IPS-20b (cell line): Measurements from ENCODE around the gene CDK6.

Source experiments
- H3K27ac ChIP-seq: one replicate; pipeline ENCODE4 v1.5.1; 2013; ENCODE audit warnings: low read length
- H3K27me3 ChIP-seq: 2 replicates; pipeline ENCODE4 v1.6.1; 2013; ENCODE audit warnings: mild to moderate bottlenecking, low read length, inconsistent platforms; ENCODE audit not compliant: insufficient read depth
- H3K36me3 ChIP-seq: 2 replicates; pipeline ENCODE4 v1.6.1; 2013; ENCODE audit warnings: low read depth, mild to moderate bottlenecking, inconsistent platforms, low read length, moderate library complexity; ENCODE audit not compliant: insufficient read depth
- H3K4me1 ChIP-seq: 2 replicates; pipeline ENCODE4 v1.6.1; 2013; ENCODE audit warnings: mild to moderate bottlenecking, control low read depth, inconsistent platforms, low read length, moderate library complexity; ENCODE audit not compliant: insufficient read depth
- H3K4me3 ChIP-seq: 2 replicates; pipeline ENCODE4 v1.5.1; 2013; ENCODE audit warnings: mild to moderate bottlenecking, low read length, inconsistent platforms
- H3K9ac ChIP-seq: 2 replicates; pipeline ENCODE4 v1.6.1; 2013; ENCODE audit warnings: low read depth, mild to moderate bottlenecking, inconsistent platforms, low read length, moderate library complexity
- H3K9me3 ChIP-seq: 2 replicates; pipeline ENCODE4 v1.6.1; 2013; ENCODE audit warnings: mild to moderate bottlenecking, low read depth, low read length, inconsistent platforms; ENCODE audit not compliant: insufficient read depth

CDK6 gene

DNA sequence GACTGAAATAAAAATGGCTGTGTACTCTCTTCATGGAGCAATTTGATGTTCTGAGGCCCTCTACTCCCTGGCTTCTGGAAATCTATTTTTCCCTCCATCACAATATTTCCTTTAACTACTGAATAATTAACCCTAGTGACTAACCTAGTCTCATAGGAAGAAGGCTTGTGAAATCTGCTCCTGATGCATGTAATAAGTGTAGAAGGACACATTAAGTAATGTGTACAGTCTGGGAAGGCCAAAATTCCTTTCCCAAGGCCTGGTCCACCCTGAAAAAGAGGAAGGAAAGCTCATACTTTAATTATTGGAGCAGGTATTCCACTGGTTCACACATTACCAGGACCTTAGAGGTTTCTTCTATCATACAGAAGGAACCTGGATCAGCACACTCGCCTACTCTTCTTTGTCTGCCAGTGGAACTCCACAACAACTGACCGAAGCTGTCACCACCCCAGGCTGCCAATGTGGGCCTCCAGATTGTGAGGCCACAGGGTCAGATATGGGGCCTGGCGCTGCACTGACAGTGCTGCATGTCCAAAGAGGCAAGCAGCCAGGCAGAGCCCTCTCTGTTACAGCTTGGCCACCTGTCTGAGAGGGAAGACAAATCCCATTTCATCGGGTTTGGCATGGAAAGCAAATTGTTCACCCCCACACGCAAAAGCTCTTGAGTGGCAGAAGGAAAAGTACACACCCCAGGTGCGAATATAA lies 191.8 kb downstream of the CDK6 start:
- H3K9me3 ChIP-seq, result no peaks in the 10 kb centered on the region
- H3K36me3 ChIP-seq, result no peaks in the 10 kb centered on the region
- H3K27me3 ChIP-seq, result no peaks in the 10 kb centered on the region
- H3K27ac ChIP-seq, result no peak overlapping the region
- no peak overlapping the region for H3K9ac ChIP-seq
- H3K4me3 ChIP-seq, result no peak overlapping the region
- H3K4me1 ChIP-seq, result no peaks in the 10 kb centered on the region

DNA sequence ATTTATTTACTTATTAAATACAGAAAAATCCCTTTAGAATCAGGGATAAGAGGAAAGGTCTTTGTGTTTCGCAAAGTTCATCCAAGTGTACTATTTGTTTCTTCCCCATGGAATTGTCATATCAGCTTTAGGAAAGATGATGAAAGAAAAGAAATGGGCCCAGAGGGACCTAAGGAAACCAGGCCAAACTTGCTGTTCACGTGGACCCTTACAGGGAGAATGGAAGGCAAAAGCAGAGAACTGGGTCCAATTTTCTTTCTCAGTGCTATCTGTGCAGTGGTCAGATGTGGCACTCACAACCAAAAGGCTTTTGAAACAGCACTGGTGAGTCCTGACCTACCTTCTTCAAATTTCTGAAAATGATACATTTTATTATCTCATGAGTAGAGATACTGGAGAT lies 192.6 kb downstream of the CDK6 start:
- H3K36me3 ChIP-seq, result no peaks in the 10 kb centered on the region
- H3K9ac ChIP-seq, result no peak overlapping the region

DNA sequence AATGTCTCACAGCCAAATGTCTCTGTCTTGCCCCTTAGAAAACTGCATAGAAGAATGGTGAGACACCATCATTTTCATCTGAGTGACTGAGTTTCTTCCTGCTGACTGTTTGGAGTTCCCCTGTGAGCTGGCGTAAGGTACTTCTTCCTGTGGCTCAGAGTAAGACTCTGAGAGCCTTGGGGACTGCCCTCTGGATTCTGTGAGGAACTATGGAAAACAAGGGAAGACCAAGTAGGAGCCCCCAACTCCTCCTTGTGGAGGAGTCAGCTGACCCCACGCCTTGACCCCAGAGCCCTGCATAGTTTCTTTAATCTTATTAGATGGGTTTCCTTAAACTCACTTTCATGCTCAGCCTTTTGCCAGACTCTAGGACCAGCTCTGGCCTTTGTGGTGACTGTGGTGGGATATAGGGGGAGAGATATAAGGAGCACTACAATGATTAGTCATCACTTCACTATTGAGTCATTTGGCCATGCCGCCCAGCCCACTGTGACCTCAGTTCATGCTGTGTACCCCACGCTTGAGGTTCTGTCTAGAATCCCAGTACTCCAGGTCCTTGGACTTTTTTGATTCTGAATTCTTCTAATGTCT lies 194.4 kb downstream of the CDK6 start:
- Histone ChIP-seq H3K27me3 (no peaks in the 10 kb centered on the region), H3K27ac (no peak overlapping the region), H3K4me1 (no peaks in the 10 kb centered on the region), H3K9ac (no peak overlapping the region), H3K9me3 (no peaks in the 10 kb centered on the region), H3K4me3 (no peak overlapping the region), H3K36me3 (no peaks in the 10 kb centered on the region)

More for the DNA sequence above, 192.6 kb downstream of the CDK6 start:
- Histone ChIP-seq H3K27ac (no peak overlapping the region), H3K27me3 (no peaks in the 10 kb centered on the region), H3K9me3 (no peaks in the 10 kb centered on the region), H3K4me3 (no peak overlapping the region), H3K4me1 (no peaks in the 10 kb centered on the region)

DNA sequence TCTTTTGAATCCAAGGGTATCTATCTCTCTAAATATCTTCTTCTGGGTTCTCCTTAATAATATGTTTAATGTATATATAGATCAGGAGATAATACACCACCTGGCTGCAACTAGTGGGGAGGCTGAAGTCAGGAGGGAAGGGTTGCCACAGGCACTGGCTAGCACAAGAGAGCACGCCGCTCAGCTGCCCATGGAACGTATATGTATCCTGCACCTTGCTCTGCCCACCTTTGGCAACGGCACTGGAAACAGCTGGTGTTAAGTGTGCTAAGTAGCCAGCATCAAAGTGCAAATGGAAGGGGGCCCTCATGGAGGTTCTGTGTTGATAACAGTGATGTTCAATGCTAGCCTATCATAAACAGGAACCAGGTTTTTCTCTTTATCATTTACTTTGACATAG lies 196.4 kb downstream of the CDK6 start:
- Histone ChIP-seq H3K9ac (no peak overlapping the region), H3K9me3 (no peaks in the 10 kb centered on the region), H3K4me1 (peaks cover 8% of the 10 kb centered on the region), H3K36me3 (no peaks in the 10 kb centered on the region), H3K4me3 (no peak overlapping the region), H3K27ac (no peak overlapping the region), H3K27me3 (no peaks in the 10 kb centered on the region)

DNA sequence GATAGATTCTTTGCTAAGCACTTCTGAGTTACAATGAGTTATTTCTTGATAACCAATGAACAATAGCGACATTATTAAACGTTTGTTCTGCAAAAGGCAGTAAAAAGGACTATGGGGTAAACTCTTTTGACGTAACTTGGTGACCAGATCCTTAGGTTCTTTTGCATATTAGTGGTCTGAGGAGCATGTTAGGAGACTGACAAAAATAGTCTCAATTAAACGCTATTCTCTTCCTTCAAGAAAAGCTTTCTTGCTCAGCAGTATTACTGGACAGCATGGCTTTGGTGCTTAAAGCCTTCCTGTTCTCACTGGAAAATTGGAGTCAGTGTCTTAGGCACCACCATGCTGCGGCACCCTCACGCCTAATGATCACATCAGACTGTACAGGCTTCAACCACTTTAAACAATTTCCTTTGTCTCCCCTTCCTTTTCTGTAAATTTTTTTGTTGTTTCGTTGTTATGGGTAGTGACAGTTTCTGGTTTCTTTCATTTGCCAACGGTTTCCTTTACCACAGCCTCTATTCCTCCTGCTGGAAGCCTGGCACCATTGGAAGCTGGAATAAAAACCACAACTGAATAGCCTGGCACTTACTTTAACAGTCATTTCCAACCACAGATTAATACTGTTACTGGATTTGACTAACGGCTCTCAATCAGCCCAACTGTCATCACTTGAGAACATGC lies 197.0 kb downstream of the CDK6 start:
- H3K36me3 ChIP-seq, result no peaks in the 10 kb centered on the region
- no peaks in the 10 kb centered on the region for H3K9me3 ChIP-seq
- no peak overlapping the region for H3K4me3 ChIP-seq
- no peak overlapping the region for H3K9ac ChIP-seq
- H3K27me3 ChIP-seq, result no peaks in the 10 kb centered on the region
- no peak overlapping the region for H3K27ac ChIP-seq
- H3K4me1 ChIP-seq, result peaks cover 14% of the 10 kb centered on the region

DNA sequence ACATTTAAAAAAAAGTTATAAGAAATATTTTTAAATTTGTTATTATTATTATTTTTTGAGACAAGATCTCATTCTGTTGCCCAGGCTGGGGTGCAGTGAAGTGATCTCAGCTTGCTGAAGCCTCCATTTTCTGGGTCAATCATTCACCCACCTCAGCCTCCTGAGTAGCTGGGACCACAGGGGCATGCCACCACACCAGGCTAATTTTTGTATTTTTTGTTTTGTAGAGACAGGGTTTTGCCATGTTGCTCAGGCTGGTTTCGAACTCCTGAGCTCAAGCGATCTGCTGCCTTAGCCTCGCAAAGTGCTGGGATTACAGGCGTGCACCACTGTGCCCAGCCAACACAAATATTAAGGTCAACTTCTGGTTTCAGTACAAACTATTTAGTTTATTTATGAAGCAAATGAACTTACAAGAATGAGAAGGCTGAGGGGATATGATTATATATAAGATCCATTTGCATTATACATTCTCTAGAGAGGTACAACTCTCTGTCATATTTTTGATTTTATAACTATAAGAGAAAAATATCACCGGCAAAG lies 200.3 kb downstream of the CDK6 start:
- Histone ChIP-seq H3K4me1 (peaks cover 24% of the 10 kb centered on the region), H3K4me3 (no peak overlapping the region), H3K9me3 (no peaks in the 10 kb centered on the region), H3K27me3 (no peaks in the 10 kb centered on the region), H3K36me3 (no peaks in the 10 kb centered on the region), H3K27ac (no peak overlapping the region), H3K9ac (no peak overlapping the region)

DNA sequence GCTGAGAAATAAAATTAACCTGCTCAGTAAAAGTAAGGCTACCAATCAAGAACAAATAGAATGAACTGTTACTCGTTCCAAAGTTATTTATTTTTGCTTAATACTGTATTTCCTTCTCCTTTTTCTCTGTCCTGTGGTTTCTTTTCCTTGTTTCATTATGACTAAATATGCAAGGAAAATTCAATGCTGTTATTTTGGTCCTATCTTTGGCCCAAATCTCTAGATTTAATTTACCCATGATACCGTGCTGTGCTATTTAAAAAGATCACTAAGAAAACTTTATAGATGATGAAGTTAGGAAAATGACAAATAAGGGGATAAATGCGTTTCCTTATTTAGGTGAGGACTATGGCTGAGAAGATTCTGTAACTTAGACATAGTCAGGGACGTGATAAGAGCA lies 200.8 kb downstream of the CDK6 start:
- H3K9ac ChIP-seq, result peak overlapping the region; percentile 24; the same call in 1 of the 2 replicates
- no peak overlapping the region for H3K27ac ChIP-seq
- no peaks in the 10 kb centered on the region for H3K36me3 ChIP-seq
- no peaks in the 10 kb centered on the region for H3K9me3 ChIP-seq
- H3K27me3 ChIP-seq, result no peaks in the 10 kb centered on the region
- H3K4me3 ChIP-seq, result no peak overlapping the region
- peaks cover 24% of the 10 kb centered on the region for H3K4me1 ChIP-seq

DNA sequence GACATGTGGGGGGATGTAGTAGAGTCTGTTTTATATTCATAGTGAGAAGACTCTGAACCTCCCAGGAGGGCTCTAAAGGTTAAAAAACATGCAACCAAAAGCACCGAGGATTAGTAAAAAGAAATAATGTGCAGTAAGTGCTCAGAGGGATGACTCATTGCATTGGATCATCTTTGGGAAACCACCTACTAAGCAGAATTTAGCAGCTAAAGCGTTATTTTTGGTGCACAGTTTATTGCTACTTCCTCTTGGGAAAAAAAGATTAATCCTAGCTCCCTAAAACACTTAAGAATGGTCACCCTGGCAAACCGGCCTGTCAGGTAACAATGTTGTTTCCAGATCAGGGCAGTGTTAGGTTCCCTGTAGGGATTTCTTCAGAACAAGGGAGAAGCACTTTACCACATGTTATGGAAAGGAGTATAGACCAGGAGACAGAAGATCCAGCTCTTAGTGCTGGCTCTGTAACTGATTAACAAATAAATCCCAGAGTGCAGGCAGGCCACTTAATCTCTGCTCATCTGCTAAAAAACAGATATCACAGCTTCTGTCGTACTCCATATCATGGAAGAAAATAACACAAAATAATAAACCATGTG lies 201.4 kb downstream of the CDK6 start:
- peak overlapping the region; percentile 24 for H3K9ac ChIP-seq
- peaks cover 24% of the 10 kb centered on the region for H3K4me1 ChIP-seq
- H3K9me3 ChIP-seq, result no peaks in the 10 kb centered on the region
- no peak overlapping the region; the same call in 1 of the 2 replicates for H3K4me3 ChIP-seq
- no peaks in the 10 kb centered on the region for H3K27me3 ChIP-seq
- no peaks in the 10 kb centered on the region for H3K36me3 ChIP-seq
- no peak overlapping the region for H3K27ac ChIP-seq

DNA sequence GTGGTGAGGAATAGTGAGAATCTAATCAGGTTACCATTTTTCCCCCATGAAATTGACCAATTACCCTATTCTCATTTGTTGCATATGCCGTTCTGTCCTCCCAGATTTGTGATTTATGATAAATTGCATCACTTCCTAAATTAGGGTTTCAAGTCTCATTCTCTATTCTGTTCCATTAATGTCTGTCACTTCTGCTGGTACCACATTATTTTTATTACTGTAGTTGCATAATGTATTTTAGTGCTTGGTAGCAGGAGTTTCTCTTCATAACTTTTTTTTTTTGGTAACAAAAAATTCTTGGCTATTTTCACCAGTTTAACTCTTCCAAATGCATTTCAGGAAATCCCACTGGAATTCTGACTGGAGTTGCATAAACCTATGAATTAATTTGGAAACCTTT lies 202.2 kb downstream of the CDK6 start:
- no peak overlapping the region for H3K9ac ChIP-seq
- peaks cover 24% of the 10 kb centered on the region for H3K4me1 ChIP-seq
- no peaks in the 10 kb centered on the region for H3K36me3 ChIP-seq

DNA sequence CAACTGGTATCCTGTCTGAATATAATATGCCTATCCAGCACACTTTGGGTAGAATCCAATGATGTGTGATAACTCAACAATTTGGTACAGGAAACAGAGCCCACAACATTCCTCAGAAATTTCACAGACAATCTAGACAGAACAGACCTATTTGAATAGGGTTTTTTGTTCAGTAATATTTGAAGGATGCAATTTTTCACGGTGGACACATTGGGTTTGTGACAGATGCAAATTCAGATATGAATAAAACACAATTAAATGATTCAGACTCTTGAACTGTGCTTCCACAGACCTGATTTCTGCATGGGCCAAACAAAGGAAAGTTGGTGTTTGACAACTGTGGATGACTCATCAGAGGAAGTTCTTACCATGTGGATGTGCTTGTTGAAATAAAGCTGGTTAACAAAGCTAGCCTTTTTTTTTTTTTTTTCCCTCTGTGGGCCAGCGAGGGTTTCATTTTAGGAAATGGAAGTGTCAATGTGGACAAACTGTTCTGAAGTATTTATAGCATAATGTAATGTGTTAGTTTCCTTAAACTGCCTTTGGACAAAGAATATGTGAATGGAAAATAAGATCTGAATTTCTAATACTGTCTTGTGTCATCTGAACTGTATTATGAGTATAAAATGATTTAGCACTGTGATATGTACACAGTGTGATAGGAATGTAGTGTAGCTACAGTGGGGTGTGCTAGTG lies 203.0 kb downstream of the CDK6 start:
- H3K36me3 ChIP-seq, result no peaks in the 10 kb centered on the region
- H3K9ac ChIP-seq, result no peak overlapping the region
- no peaks in the 10 kb centered on the region for H3K27me3 ChIP-seq
- peaks cover 24% of the 10 kb centered on the region for H3K4me1 ChIP-seq
- H3K9me3 ChIP-seq, result no peaks in the 10 kb centered on the region
- H3K4me3 ChIP-seq, result no peak overlapping the region
- H3K27ac ChIP-seq, result no peak overlapping the region

More for the DNA sequence above, 202.2 kb downstream of the CDK6 start:
- Histone ChIP-seq H3K9me3 (no peaks in the 10 kb centered on the region), H3K27me3 (no peaks in the 10 kb centered on the region), H3K4me3 (no peak overlapping the region), H3K27ac (no peak overlapping the region)

DNA sequence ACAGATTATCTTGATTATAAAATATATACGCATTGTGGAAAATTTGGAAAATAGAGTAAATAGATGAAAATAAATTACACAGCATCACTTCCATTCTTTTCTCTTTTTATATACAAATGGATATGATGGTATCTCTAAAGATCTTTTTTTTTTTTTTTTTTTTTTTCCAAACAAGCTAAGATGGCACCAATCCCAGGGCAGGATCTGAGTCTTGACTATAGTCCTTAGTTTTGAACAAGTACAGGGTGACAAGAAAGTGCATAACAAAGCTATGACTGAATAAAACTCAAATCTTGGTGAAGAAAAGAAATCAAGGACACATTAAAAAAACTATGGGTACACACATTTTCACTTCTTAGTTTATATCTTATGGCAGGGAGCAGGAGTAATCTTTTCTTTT lies 203.6 kb downstream of the CDK6 start:
- Histone ChIP-seq H3K9me3 (no peaks in the 10 kb centered on the region), H3K4me1 (peaks cover 24% of the 10 kb centered on the region), H3K27ac (no peak overlapping the region), H3K4me3 (no peak overlapping the region), H3K27me3 (no peaks in the 10 kb centered on the region), H3K36me3 (no peaks in the 10 kb centered on the region), H3K9ac (no peak overlapping the region)
